ENCODE results near the gene CHSY1. TPM values are rescaled to one million over a fixed set of nuclear protein-coding genes. Genes with fewer than 3 reads are reported as not detected.
"Not testable (repeated sequence)": the region's sequence is repeated elsewhere in the genome, so short reads cannot be mapped to it uniquely, and the experiment has no call there.

Gene CHSY1
- polyA plus RNA-seq, 1 donor from 2014 or later: 16.1 TPM

DNA sequence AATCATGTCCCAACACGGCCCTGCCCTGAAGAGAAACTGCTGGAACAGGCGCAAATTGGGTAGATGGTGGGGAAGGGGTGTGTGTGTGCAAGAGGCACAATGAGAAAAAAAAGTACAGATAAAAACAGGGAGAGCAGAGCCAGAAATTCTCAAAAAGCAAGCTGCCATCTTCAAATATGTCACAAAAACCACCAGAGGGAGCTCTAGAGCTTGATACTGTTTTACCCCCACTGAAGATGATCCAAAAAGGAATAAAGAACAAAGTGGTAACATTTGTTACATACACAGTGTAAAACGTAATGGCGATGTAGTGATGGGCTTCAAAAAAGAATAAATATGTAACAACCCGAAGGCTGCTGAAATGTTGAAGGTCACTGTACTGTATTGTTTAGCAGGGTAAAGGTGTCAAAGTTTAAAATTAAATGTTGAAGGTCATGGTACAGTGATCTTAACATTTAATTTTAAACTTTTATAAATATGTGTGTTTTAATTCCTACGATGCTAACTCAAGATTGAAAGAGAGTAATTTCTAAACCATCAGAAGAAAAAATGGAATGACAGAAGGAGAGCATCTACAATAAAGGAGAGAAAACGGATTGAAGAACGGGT lies 37.2 kb upstream of the CHSY1 start:
- peaks cover 8% of the 10 kb centered on the region for H3K36me3 ChIP-seq (ENCODE audit: insufficient read depth, low read length)
- TF ChIP-seq, protein P1, sequence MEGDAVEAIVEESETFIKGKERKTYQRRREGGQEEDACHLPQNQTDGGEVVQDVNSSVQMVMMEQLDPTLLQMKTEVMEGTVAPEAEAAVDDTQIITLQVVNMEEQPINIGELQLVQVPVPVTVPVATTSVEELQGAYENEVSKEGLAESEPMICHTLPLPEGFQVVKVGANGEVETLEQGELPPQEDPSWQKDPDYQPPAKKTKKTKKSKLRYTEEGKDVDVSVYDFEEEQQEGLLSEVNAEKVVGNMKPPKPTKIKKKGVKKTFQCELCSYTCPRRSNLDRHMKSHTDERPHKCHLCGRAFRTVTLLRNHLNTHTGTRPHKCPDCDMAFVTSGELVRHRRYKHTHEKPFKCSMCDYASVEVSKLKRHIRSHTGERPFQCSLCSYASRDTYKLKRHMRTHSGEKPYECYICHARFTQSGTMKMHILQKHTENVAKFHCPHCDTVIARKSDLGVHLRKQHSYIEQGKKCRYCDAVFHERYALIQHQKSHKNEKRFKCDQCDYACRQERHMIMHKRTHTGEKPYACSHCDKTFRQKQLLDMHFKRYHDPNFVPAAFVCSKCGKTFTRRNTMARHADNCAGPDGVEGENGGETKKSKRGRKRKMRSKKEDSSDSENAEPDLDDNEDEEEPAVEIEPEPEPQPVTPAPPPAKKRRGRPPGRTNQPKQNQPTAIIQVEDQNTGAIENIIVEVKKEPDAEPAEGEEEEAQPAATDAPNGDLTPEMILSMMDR (IDR thresholded peaks at IDR 0.05; ENCODE audit: poor library complexity, severe bottlenecking): peak; percentile 52
- TF ChIP-seq, protein P2, sequence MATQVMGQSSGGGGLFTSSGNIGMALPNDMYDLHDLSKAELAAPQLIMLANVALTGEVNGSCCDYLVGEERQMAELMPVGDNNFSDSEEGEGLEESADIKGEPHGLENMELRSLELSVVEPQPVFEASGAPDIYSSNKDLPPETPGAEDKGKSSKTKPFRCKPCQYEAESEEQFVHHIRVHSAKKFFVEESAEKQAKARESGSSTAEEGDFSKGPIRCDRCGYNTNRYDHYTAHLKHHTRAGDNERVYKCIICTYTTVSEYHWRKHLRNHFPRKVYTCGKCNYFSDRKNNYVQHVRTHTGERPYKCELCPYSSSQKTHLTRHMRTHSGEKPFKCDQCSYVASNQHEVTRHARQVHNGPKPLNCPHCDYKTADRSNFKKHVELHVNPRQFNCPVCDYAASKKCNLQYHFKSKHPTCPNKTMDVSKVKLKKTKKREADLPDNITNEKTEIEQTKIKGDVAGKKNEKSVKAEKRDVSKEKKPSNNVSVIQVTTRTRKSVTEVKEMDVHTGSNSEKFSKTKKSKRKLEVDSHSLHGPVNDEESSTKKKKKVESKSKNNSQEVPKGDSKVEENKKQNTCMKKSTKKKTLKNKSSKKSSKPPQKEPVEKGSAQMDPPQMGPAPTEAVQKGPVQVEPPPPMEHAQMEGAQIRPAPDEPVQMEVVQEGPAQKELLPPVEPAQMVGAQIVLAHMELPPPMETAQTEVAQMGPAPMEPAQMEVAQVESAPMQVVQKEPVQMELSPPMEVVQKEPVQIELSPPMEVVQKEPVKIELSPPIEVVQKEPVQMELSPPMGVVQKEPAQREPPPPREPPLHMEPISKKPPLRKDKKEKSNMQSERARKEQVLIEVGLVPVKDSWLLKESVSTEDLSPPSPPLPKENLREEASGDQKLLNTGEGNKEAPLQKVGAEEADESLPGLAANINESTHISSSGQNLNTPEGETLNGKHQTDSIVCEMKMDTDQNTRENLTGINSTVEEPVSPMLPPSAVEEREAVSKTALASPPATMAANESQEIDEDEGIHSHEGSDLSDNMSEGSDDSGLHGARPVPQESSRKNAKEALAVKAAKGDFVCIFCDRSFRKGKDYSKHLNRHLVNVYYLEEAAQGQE (IDR thresholded peaks at IDR 0.05; ENCODE audit: borderline replicate concordance): no peak
- TF ChIP-seq EP300 (conservative IDR thresholded peaks at IDR 0.05; ENCODE audit: poor library complexity, severe bottlenecking) (no peak), SMC3 (conservative IDR thresholded peaks at IDR 0.05; ENCODE audit: poor library complexity) (peak; percentile 39), POLR2AphosphoS5 (IDR thresholded peaks at IDR 0.05) (no peak), MXI1 (conservative IDR thresholded peaks at IDR 0.05; ENCODE audit: poor library complexity, severe bottlenecking) (no peak), RAD21 (conservative IDR thresholded peaks at IDR 0.05) (no peak)
- H3K4me2 ChIP-seq (ENCODE audit: low read length): no peak overlapping the region
- H3K9me2 ChIP-seq (ENCODE audit: insufficient read depth, low read length): no peaks in the 10 kb centered on the region
- H3K4me3 ChIP-seq (ENCODE audit: low read length): no peak overlapping the region
- peaks cover 50% of the 10 kb centered on the region for H3K79me2 ChIP-seq (replicated peaks; ENCODE audit: insufficient read depth, low read length)
- no peaks in the 10 kb centered on the region for H3F3A ChIP-seq (ENCODE audit: insufficient read depth, low read length, poor library complexity, severe bottlenecking)
- no peaks in the 10 kb centered on the region for H3K9me3 ChIP-seq (ENCODE audit: low read length)
- no peak overlapping the region for H3K9ac ChIP-seq (ENCODE audit: low read length)
- no peaks in the 10 kb centered on the region for H4K20me1 ChIP-seq (ENCODE audit: insufficient read depth)
- H2AFZ ChIP-seq (ENCODE audit: low read depth, low read length): no peak overlapping the region
- H3K27me3 ChIP-seq (ENCODE audit: insufficient read depth, low read depth, low read length): no peaks in the 10 kb centered on the region
- no peak overlapping the region for H3K27ac ChIP-seq (ENCODE audit: low read length)

DNA sequence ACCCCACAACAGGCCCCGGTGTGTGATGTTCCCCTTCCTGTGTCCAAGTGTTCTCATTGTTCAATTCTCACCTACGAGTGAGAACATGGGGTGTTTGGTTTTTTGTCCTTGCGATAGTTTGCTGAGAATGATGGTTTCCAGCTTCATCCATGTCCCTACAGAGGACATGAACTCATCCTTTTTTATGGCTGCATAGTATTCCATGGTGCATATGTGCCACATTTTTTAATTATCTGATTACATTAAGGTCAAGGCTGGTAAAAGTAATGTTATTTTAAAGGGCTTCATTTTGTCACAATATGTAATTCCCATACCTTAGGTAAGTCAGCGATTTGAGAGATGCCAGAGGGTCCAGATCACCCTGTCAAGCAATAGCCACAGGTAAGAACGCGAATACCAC lies 35.5 kb upstream of the CHSY1 start:
- H4K20me1 ChIP-seq (ENCODE audit: insufficient read depth); H3K9me2 ChIP-seq (ENCODE audit: insufficient read depth, low read length); H2AFZ ChIP-seq (ENCODE audit: low read depth, low read length); H3K9ac ChIP-seq (ENCODE audit: low read length); H3K9me3 ChIP-seq (ENCODE audit: low read length); H3F3A ChIP-seq (ENCODE audit: insufficient read depth, low read length, poor library complexity, severe bottlenecking); H3K36me3 ChIP-seq (ENCODE audit: insufficient read depth, low read length); H3K27me3 ChIP-seq (ENCODE audit: insufficient read depth, low read depth, low read length); H3K4me2 ChIP-seq (ENCODE audit: low read length); H3K4me3 ChIP-seq (ENCODE audit: low read length); H3K27ac ChIP-seq (ENCODE audit: low read length): not testable (repeated sequence)
- peaks cover 34% of the 10 kb centered on the region for H3K79me2 ChIP-seq (replicated peaks; ENCODE audit: insufficient read depth, low read length)

DNA sequence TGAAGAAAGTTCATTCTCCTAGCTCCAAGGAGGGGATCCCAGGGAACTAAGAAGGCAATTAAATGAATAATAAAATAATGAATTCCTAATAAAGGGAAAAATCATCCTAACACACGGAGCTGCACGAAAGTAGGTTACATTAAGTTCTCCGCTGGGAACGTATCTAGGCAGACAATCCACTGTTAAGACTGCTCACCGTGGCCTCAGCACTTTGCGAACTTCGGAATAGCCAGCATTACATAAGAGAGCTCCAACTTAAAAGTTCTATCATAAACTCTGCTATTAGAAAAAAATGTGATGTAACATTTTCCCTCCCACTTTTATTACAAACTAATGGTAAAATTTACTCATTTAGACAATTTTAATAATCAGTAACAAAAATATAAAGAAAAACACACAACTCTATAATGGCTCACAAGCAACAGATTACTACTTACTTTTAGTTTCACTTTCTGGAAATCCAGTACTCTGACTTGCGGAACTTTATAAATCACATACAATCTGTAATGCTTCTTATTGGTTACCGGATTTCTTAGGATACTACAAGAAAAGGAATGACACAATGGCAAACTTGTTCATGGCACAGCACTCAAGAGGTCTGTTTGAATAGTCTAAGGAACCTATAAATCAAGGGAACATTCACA lies 34.7 kb upstream of the CHSY1 start:
- Histone ChIP-seq H3K4me2 (ENCODE audit: low read length) (no peak overlapping the region), H3K9ac (ENCODE audit: low read length) (no peak overlapping the region), H3K27ac (ENCODE audit: low read length) (no peak overlapping the region), H2AFZ (ENCODE audit: low read depth, low read length) (no peak overlapping the region), H3K4me3 (ENCODE audit: low read length) (no peak overlapping the region), H3K9me3 (ENCODE audit: low read length) (no peaks in the 10 kb centered on the region), H4K20me1 (ENCODE audit: insufficient read depth) (no peaks in the 10 kb centered on the region), H3K27me3 (ENCODE audit: insufficient read depth, low read depth, low read length) (no peaks in the 10 kb centered on the region), H3K79me2 (replicated peaks; ENCODE audit: insufficient read depth, low read length) (peaks cover 26% of the 10 kb centered on the region), H3F3A (ENCODE audit: insufficient read depth, low read length, poor library complexity, severe bottlenecking) (no peaks in the 10 kb centered on the region), H3K36me3 (ENCODE audit: insufficient read depth, low read length) (peaks cover 8% of the 10 kb centered on the region), H3K9me2 (ENCODE audit: insufficient read depth, low read length) (no peaks in the 10 kb centered on the region)
- TF ChIP-seq, protein P1 (IDR thresholded peaks at IDR 0.05; ENCODE audit: poor library complexity, severe bottlenecking): no peak
- TF ChIP-seq MXI1 (conservative IDR thresholded peaks at IDR 0.05; ENCODE audit: poor library complexity, severe bottlenecking): no peak
- TF ChIP-seq RAD21 (conservative IDR thresholded peaks at IDR 0.05): no peak
- no peak for TF ChIP-seq SMC3 (conservative IDR thresholded peaks at IDR 0.05; ENCODE audit: poor library complexity)
- TF ChIP-seq, protein P2 (IDR thresholded peaks at IDR 0.05; ENCODE audit: borderline replicate concordance): no peak
- no peak for TF ChIP-seq EZH2 (IDR thresholded peaks at IDR 0.05; ENCODE audit: borderline replicate concordance, insufficient read depth, low read length, poor library complexity, severe bottlenecking)
- no peak for TF ChIP-seq POLR2AphosphoS5 (IDR thresholded peaks at IDR 0.05)
- no peak for TF ChIP-seq EP300 (conservative IDR thresholded peaks at IDR 0.05; ENCODE audit: poor library complexity, severe bottlenecking)
- TF ChIP-seq TAF1 (IDR thresholded peaks at IDR 0.05; ENCODE audit: low read depth): no peak

Measured in neural cell (in vitro differentiated cells).